Measurements from ENCODE around the gene ADAMTS2. TPM values are rescaled to one million over a fixed set of nuclear protein-coding genes. Genes with fewer than 3 reads are reported as not detected.

The ADAMTS2 gene
- total RNA-seq, 1 experiment from 2014 or later, result 3.9 TPM

DNA sequence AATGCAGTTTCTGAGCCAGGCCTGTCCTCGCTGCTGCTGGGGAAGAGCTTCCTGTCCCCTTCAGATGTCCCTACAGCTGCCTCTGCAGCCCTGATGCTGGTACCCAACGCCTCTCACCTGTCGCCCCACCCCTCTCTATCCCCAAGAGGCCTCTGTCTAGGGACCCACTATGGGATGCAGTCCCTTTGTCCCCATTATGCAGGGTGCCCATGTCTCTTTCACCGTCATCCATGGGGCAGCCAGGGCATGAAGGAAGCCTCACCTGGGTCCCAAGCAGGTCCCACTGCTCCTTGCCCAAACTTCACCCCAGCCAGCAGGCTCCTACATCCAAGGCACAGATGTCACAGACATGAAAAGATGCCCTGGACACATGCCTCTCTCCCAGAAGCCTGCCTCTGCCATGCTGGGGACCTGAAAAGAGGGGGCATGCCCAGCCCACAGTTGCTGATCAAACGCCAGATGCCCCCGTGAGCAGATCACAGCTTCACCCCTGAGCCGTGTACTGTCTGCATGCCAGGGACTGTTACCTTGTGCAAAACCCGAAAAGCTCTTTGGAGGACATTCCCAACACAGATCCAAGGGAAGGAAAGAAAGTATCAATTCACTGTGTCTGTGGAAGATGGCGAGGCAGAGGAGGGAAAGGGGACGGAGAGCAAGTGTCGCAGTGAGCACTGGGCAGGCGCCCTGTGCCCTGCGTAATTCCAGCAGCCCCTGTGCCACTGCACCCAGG is 81.0 kb downstream of the ADAMTS2 start:
- Histone ChIP-seq H3K27ac (ENCODE audit: low read depth, low read length) (no peak overlapping the region), H3K9me3 (ENCODE audit: control insufficient read depth in 1 of 2, insufficient read depth in 1 of 2, low read depth in 1 of 2, low read length in 2 of 2) (no peaks in the 10 kb centered on the region), H2AFZ (ENCODE audit: low read depth, low read length, poor library complexity, severe bottlenecking) (no peak overlapping the region), H3K4me2 (ENCODE audit: low read length) (no peak overlapping the region), H3K27me3 (ENCODE audit: insufficient read depth, low read length) (no peaks in the 10 kb centered on the region), H3K79me2 (ENCODE audit: insufficient read depth, low read length) (no peaks in the 10 kb centered on the region), H3K36me3 (ENCODE audit: control insufficient read depth in 1 of 2, insufficient read depth in 2 of 2, low read length in 2 of 2) (no peaks in the 10 kb centered on the region), H3K4me1 (ENCODE audit: control insufficient read depth in 1 of 2, insufficient read depth in 2 of 2, low read length in 2 of 2) (no peaks in the 10 kb centered on the region), H3K4me3 (replicated peaks in 1 of 2; ENCODE audit: low read depth in 1 of 2, low read length in 2 of 2) (no peak overlapping the region), H4K20me1 (ENCODE audit: insufficient read depth) (no peaks in the 10 kb centered on the region), H3K9me2 (ENCODE audit: insufficient read depth) (no peaks in the 10 kb centered on the region), H3K9ac (ENCODE audit: low read length) (no peak overlapping the region)
- RAD21 ChIA-PET (ENCODE audit: low non-redundant PET in 1 of 2, low total read pairs in 2 of 2, uncharacterized antibody in 2 of 2, unreplicated experiment in 2 of 2), result no interaction called here
- no peak for TF ChIP-seq SIN3A (IDR thresholded peaks at IDR 0.05; ENCODE audit: low read depth)
- no peak for TF ChIP-seq POLR2AphosphoS5 (IDR thresholded peaks at IDR 0.05; ENCODE audit: low read depth, low read length)
- no peak for TF ChIP-seq JUND (IDR thresholded peaks at IDR 0.05)
- TF ChIP-seq EZH2phosphoT487 (IDR thresholded peaks at IDR 0.05; ENCODE audit: borderline replicate concordance), result no peak
- no peak for TF ChIP-seq SP1 (IDR thresholded peaks at IDR 0.05; ENCODE audit: low read depth)
- TF ChIP-seq CEBPB (IDR thresholded peaks at IDR 0.05; ENCODE audit: low read depth), result no peak
- TF ChIP-seq ZFX (IDR thresholded peaks at IDR 0.05), result no peak
- TF ChIP-seq YY1 (IDR thresholded peaks at IDR 0.05; ENCODE audit: extremely low read depth, insufficient replicate concordance, low read depth, low read length), result no peak
- no peak for TF ChIP-seq TCF7L2 (IDR thresholded peaks at IDR 0.05; ENCODE audit: borderline replicate concordance, extremely low read depth, insufficient read depth, insufficient read length)
- no peak for TF ChIP-seq EGR1 (IDR thresholded peaks at IDR 0.05; ENCODE audit: low read depth)
- TF ChIP-seq CTCF (IDR thresholded peaks at IDR 0.05 in 2 of 3, conservative IDR thresholded peaks at IDR 0.05 in 1 of 3; ENCODE audit: borderline replicate concordance in 1 of 3, insufficient read depth in 1 of 3, low read depth in 2 of 3, low read length in 2 of 3), result no peak
- no peak for TF ChIP-seq CBX3 (IDR thresholded peaks at IDR 0.05; ENCODE audit: low read depth)
- intact Hi-C loops (cut with micrococcal nuclease), result no loop called here
- no TSS peak for BruUV-seq (replicated peaks)
- DNase-seq (ENCODE audit: low read depth, low spot score) (no peak), ATAC-seq (no peak)
- POLR2A ChIA-PET, result no interaction called here
- CTCF ChIA-PET, result no interaction called here

Data from HCT116 (cell line).